HUDEP-2 (cell line): ENCODE data around the gene AGBL1.
A peak's percentile ranks its signal among the peaks of the same experiment; 100 is the strongest.
"Not testable (repeated sequence)": the region's sequence is repeated elsewhere in the genome, so short reads cannot be mapped to it uniquely, and the experiment has no call there.

Source experiments
- DNase-seq, 76 experiments: peaks; one replicate each; lab custom pipeline; 2025; ENCODE audit not compliant: unreplicated experiment in 76 of 76; lab: John Stamatoyannopoulos, UW

AGBL1 gene

DNA sequence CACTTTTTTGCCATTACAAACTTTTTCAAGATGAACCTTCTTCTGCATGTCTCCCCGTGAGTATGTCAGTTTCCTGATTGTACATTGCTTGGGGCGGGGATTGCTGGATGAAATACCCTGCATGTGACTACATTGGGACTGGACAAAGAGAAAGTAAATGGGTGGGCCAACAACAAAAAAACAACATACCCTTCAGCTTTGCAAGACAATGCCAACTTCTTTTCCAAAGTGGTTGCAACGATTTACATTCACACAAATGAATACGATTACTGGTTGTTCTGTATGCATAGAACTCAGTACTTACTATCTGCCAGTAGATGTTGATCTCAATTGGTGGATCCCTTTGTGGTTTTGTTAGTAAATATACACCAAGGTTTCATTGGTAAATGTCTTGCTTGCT is 908.4 kb downstream of the AGBL1 start:
- no peak for DNase-seq

DNA sequence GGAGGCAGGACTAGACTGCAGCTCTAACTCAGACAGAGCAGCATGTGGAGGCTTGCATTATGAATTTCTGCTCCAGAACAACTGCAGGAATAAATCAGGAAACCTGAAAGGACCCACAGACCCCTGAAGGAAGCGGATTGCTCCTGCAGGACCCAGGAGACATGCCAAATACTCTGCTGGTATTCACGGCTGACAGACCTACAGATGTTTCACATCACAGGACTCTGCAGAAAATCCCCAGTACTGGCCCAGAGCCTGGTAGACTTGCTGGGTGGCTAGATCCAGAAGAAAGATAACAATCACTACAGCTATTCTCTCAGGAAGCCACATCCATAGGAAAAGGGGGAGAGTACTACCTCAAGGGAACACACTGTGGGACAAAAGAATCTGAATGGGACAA is 942.1 kb downstream of the AGBL1 start:
- no peak for DNase-seq

- no peak for DNase-seq
Measured at GRCh38 chr15:87031540-87032230, 952.0 kb downstream of the AGBL1 start.

DNA sequence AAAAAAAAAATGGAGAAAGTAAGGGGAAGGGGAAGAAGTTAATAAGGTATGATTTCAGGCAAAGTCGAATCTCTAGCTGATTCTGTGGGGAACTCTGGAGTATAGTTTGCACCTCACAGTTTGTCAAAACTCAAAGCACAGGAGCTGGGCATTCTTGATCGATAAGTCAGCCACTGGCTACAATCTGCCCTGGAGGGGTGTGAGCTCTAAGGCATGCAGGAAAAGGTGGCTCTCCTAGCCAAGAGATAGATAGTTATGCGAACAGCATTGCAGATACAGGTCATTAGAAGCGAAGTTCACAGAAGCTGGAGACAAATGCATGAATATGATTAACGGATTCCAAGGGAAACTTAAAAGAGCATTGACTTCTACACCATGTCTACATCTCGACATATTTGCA is 952.6 kb downstream of the AGBL1 start:
- DNase-seq: no peak

DNA sequence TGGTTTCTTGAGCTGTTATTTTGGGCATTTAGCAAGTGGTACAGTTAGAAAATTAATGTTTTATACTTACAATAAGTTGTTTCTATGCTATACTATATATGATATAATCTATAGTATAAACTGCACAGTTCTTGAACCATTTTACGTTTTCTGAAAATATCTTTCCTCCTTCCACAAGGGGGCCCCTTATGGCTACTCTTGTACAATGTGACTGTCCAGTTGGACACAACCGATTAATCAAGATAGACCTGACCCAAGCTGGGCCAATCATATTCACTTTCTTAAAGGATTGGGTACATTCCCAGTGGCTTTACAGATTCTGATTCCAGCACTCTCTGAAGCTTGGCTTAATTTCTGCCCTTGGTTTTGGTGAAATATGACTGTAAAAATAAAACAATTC is 953.4 kb downstream of the AGBL1 start:
- peak in 1 of 76 experiments; percentile 2 for DNase-seq

GRCh38 chr15:87034886-87035285 is 955.2 kb downstream of the AGBL1 start:
- DNase-seq: no peak

DNA sequence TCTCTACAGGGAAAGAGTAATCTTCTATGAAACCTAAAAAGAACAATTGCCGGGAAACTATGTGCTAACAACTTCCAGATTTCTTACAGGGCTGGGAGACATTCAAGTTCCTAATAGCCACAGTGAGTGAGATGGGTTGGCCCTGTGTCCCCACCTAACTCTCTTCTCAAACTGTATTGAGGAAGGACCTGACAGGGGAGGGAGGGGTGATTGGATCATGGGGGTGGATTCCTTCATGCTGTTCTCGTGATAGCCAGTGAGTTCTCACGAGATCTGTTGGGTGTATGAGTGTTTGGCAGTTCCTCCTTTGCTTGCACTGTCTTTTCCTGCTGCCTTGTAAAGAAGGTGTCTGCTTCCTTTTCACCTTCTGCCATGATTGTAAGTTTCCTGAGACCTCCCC is 958.7 kb downstream of the AGBL1 start:
- DNase-seq: no peak

DNA sequence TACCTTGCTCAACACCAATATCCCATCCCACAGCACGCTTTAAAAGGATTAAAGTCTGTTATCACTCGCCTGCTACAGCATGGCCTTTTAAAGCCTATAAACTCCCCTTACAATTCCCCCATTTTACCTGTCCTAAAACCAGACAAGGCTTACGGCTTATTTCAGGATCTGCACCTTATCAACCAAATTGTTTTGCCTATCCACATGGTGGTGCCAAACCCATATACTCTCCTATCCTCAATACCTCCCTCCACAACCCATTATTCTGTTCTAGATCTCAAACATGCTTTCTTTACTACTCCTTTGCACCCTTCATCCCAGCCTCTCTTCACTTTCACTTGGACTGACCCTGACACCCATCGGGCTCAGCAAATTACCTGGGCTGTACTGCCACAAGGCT is 962.9 kb downstream of the AGBL1 start:
- not testable (repeated sequence) for DNase-seq

DNA sequence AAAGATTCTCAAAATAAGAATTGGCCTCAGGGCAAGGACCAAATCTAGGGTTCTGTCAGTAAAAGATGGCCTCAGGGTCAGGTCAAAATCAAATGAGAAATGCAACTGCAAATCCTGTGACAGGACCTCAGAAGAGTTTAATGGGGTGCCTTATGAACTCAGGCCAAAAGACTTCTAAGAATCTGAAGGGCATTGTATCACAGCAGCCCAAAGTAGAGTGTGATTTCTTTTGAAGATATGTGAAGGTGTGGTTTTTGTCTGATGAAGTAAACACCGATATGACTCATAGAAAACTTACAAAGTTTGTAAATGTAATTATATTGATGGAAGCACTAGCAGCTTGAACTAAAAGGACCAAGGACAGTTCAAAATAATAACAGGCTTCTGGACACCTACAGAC is 966.1 kb downstream of the AGBL1 start:
- no peak for DNase-seq

DNA sequence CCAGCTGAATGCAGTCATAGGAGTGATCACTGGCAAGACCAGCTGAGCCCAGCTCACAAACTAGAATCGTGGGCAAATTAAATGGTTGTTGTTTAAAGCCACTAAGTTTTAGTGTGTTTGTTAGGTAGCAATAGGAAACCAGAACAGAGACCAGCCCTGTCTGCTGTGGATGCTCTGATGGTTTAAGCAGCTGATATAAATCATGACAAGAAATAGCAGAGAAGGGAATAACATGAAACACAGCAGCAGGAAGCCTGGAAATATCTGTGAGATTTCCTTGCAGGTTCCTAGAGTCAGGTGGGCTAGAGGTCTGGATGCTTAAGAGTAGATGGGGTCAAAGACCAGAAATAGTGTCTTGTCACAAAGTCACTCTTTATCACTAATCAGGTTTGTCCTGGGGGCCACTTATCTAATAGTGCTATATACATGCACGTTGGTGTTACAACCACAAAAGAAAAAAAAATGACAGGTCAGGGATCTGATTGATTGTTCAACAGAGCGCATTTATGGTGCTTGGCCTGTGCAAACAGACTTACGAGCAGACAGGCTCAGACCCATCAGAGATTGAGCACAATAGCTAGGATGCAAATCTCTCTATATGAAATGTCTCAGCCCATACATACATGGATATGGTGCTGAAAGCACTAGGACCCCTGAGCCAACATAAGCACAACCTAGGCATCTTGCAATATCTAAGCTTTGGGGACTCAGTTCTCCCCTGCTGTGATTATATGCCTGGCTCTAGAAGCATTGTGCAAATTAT is 967.7 kb downstream of the AGBL1 start:
- no peak for DNase-seq
